DLD1 (cell line): ENCODE data around the gene ZNF529.
"Not testable (repeated sequence)": the region's sequence is repeated elsewhere in the genome, so short reads cannot be mapped to it uniquely, and the experiment has no call there.

Experiments used
- in situ Hi-C: cut with HindIII; loops from 2 replicates; pipeline ENCODE4 v1.10.0; 2017; ENCODE audit warnings: low sequenced_read_pairs

ZNF529 gene

DNA sequence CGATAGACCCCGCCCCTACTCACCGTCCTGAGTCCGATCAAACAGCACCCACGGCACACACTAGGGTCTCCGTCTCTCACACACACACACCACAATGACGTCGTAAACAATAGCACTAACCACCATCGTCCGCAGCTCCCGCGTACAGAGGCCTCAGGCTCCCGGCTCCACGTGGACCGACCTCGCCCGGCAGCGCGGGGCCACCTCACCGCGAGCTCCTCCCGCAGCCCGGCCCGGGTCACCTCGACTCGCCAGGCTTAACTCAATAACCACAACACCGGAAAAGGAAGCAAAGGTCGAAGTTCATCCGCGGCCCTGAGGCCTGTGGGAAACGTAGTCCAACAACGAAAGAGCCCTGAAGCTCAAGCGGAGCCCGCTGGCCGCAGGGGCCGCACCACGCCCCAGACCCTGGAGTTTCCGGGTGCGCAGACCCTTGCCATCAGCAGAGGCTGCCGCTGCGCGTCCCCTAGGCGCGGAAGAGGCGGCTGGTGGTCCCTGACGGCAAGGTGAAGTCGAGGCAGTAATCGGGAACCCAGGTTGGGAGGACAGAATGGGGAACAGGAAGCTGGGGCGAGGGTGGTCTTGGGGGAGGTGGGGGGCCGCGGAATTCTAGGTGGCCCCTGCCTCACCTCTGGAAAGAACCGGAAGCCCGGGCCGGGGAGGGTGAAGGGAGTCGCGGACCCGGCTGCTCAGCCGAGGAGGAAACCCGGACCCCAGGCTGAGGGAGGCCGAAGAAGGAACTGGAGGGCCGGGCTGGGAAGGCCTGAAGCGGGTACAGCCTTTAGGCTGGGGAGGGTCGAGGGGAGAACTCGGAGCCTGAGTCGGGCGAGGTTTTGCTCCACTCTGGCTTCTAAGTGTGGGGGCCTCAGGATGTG is at the start of gene ZNF529:
TSS of gene ZNF529 (minus strand) at position 273 of the 875 bp plus-strand sequence. CDS start 946 bp downstream, outside the sequence.
- in situ Hi-C loops = no loop called here

DNA sequence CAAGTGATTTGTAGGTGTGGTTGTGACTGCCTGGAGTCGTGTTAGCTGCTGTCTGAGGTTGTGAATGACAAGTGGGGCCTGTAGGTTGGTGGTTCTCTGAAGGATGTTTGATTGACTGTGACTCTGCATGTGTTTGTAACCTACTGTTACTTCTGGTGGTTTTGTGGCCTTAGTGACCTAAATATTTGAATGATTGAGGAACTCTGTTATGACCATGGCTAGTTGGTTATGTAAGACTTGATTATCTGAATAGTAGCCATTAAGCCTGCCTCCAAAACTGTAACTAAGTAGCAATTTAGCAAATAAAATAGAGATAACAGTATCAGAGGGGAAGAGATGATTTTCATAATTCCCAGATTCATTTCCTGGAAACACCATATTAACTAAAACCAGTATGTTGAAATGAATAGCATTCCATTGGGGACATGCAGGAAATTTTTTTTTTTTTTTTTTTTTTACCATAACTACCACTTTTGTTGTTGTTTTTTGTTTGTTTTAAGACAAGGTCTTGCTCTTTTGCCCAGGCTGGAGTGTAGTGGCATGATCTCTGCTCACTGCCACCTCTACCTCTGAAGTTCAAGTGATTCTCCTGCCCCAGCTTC is 32.9 kb upstream of the ZNF529 start:
- in situ Hi-C loops = no loop called here

DNA sequence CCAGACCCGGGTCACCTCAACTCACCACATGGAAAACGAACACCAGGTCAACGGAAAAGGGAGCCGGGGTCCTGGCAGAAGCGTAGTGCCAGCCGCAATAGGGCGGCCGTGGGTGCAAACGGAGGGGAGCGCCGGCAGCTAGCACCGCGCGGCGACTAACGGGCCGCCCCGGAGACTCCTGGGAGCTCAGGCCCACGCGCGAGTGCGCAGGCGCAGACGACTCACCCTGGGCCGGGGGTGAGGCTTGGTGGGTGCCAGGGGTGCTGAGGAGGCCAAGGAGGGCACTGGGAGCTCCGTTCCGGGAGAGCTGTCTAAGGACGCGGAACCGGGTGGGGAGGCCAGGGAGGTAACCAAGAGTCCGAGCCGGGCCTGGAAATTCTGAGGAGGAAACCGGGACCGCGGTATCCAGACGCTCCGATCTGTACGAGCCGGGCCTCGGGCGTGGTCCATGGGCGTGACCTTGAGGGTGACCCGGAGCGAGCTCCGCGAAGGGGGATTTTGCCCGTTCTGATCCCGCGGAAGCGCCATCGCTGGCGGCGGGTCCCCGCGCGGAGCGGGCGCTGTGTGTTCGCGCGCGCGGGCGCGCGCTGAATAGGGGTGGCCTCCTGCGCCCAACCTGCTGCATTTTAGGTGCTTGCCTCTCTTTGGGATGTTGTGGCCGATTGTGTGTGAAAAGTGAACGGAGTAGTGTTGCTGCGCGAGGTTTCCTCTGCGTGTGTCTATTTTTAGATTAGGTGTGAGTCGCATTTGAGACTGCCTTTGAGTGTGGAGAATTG is 32.2 kb upstream of the ZNF529 start, which contains the start of gene ZNF382:
TSS of gene ZNF382 (plus strand) at position 213 of the 776 bp plus-strand sequence. CDS start 4,602 bp downstream, outside the sequence.
- in situ Hi-C loops = no loop called here

DNA sequence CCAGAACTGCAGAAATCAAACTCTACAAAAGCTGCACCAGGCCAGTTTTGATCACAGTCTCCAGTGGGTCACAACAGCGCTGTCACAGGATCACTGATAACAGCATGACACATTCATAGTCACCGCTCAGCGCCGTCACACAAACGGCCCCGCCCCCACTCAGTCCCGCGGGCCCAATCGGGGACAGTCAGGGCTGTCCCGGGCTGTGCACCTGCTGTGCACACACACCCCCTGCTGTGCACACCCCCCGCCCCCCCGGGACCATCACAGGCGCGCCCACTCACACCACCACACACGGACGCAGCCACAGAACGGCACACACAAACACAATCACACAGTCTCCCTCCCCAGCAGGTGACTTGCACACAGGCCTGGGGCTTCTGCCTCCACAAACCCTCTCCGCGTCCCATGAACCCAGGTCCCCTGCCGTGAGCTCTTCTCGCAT is 31.6 kb upstream of the ZNF529 start:
- in situ Hi-C loops = no loop called here

DNA sequence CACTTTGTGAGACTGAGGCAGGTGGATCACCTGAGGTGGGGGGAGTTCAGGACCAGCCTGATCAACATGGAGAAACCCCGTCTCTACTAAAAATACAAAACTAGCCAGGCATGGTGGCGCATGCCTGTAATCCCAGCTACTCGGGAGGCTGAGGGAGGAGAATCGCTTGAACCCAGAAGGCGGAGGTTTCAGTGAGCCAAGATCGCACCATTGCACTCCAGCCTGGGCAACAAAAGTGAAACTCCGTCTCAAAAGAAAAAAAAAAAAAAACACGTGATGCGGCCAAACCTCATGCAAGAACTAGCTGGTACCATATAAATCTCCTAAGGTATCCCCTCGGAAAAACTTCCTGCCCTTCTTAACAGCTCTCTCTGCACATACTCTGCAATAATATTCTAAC is 29.6 kb upstream of the ZNF529 start:
- in situ Hi-C loops = not testable (repeated sequence)

DNA sequence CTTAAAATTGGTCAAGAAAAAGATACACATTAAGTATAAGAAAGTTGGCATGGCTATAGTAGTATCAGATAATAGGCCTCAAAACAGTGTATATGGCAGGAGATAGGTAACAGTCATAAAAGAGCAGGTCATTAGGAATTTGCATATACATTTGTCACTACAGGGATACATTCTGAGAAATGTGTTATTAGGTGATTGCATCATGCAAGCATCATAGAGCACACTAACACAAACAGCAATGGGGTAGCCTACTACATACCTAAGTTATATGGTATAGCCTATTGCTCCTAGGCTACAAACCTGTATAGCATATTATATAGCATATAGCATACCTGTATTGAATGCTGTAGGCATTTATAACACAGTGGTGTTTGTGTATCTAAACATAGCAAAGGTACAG is 6.2 kb upstream of the ZNF529 start:
- in situ Hi-C loops = no loop called here

DNA sequence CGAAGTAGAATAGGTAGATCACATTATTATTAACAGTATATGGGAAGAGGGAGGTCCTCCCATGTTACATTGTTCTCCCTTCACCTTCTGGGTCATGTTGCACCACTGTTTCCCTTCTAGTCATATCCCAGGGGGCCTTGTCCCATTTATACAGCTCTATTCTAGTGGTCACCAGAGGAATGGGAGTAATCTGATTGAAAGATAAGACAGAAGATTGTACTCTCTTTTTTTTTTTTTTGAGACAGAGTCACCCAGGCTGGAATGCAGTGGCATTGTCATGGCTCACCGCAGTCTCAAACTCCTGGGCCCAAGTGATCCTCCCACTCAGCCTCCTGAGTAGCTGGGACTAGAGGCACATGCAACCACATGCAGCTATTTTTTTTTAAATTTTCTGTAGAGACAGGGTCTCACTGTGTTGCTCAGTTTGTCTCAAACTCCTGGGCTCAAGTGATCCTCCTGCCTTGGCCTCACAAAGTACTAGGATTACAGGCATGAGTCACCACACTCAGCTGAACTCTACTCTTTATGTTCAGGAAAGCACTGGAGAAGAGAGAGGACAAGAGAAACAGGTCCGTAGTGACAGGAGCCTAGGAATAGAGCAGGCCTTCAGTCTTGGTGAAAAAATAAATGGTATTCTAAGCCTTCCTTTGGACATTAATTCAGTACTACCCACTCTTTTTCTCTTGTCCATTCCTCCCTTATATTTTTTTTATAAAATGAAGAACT is 4.3 kb upstream of the ZNF529 start:
- in situ Hi-C loops = no loop called here

DNA sequence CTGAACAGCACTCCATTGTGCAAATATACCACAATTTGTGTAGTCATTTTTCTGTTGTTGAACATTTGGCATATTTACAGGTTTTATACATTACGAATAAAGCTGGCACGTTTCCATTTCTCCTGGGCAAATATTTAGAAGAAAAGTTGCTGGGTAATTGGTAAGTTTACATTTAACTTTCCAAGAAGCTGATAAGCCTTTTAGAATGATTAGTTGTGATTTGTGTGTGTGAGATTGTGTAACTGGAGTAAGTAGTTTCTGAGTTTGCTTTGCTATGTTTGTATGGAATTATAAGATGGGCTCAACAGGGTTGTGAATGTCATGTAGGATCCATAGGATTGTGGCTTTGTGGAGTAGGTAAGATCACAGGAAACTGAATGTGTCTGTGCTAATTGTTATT is 1.6 kb upstream of the ZNF529 start:
- in situ Hi-C loops = no loop called here

DNA sequence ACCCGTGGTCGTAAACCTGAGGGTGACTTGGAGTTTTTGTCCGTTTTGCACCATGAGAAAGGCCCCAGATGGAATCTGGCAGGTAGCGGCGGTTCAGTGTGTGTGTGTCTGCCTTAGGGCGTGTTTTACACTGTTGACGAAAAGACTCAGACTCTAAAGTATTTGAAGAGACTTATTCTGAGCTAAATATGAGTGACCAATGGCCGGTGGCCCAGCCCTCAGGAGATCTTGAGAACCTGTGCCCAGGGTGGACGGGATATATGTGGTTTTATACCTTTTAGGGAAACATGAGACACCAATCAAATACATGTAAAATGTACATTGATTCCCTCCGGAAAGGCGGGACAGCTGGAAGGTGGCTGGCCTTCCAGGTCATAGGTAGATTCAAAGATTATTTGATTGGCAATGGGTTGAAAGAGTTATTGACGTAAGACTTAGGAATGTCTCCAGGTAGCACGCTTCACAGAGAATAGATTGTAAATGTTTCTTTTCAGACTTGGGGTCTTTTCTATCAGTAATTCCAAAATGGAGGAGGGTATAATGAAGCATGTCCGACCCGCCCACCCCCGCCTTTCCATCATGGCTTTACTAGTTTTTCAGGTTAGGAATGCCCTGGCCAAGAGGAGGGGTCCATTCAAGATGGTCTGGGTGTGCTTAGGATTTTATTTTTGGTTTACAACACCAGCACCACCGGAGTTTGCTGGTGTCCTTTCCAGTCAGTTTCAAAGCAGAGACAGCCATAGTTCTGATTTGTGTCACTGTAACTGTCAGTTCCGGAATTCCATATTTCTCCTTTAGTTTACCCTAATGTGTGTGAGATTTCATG is 1.0 kb upstream of the ZNF529 start:
- in situ Hi-C loops = no loop called here

DNA sequence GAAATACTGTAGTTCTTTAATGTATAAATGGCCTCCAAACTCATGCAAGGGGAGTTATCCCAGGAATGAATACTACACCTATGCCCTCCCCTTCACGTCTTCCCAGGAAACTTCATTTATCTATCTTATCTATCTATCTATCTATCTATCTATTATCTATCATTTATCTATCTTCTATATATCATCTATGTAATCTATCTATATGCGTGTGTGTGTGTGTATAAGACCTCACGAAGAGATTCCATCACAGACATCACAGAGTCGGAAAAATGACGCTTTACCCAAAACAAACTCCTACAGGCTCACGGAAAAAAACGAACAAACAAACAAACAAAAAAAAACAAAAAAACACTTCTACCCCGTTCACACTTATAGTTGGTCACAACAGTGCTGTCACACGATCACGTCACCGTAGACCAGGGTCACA is 486 bp downstream of the ZNF529 start:
- in situ Hi-C loops = no loop called here

DNA sequence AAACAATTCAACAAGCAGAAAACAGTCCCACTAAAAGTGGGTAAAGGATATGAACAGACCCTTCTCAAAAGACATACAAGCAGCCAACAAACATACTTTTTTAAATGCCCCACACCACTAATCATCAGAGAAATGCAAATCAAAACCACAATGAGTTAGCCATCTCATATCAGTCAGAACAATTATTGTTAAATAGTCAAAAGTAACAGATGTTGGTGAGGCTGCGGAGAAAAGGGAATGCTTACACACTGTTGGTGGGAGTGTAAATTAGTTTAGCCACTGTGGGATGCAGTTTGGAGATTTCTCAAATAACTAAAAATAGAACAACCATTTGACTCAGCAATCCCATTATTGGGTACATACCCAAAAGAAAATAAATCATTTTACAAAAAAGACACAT is 8.7 kb downstream of the ZNF529 start:
- in situ Hi-C loops = no loop called here

DNA sequence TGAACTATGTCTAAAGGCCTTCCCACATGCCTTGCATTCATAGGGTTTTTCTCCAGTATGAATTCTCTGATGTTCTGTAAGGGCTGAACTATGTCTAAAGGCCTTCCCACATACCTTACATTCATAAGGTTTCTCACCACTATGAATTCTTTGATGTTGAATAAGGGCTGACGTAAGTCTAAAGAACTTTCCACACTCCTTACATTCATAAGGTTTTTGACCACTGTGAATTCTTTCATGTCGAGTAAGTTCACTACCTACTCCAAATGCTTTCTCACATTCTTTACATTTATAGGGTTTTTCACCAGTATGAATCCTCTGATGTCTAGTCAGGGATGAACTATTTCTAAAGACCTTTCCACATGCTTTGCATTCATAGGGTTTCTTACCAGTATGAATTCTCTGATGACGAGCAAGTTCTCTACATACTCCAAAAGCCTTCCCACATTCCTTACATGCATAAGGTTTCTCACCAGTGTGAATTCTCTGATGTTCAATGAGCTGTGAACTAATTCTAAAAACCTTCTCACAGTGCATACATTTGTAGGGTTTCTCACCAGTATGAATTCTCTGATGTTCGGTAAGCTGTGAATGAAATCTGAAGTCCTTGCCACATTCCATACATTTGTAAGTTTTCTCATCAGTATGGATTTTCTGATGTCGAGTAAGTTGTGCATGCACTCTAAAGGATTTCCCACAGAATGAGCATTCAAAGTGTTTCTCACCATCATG is 25.9 kb downstream of the ZNF529 start:
- in situ Hi-C loops = no loop called here

DNA sequence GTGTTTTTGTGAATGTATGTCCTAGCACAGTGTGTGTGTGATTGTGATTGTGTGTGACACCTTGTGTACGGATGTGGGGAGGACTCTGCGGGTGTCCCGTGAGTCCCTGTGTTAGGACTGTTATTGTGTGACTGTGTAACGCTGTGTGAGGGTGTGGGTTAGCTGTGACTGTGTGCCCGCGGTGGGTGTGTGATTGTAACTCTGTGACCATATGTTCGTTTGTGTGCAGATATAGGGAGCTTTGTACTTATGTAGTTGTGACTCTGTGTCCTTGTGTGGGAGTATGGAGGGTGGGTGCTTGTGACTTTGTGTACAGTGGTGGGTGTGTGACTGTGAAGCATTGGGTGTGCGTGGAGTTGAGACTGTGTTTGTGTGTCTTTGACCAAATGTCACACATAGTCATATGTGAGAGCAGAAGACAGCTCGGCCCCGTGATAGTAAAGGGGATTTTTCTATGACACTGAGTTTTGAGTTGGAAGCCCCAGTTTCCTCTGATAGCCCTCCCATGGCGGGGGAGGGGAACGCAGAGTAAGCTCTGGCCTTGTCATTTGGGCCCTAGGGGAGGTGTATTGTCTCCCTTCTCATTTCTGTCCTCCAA is 44.1 kb downstream of the ZNF529 start:
- in situ Hi-C loops = no loop called here

DNA sequence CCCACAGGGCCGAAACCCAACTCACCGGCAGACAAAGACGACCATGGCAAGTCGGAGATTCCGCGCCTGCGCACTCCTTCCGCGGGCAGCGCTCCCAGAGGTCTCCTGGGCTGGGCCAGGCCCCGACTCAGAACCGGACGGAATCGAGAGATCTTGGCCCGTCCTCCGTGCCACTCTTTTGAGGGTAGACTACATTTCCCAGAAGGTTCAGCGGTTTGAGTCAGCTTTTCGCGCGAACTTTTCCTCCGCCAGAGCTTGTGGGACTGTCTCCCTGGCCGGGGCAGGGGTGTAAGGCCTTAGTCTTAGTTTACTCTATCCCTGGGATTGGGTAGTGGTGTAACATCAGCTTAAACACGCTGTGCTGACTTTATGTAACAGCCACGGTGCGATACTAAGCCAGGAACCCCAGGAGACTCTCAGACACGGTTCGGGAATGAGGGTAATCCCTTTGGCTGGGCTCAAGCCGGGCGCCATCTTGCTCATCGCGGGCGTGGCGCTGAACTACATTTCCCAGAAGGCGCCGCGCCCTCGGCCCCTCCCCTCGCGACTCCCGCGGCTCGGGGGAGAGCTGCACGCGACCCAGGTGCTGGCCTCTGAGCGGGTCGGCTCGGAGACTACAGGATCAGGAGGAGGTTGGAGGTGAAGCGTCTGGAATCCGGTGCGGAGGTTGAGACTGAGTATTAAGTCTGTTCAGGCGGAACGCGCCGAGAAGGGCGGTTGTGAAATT is 44.7 kb downstream of the ZNF529 start, which contains the start of gene ZNF260:
TSS of gene ZNF260 (minus strand) at position 78 of the 727 bp plus-strand sequence. CDS start 13,033 bp downstream, outside the sequence.
- in situ Hi-C loops = no loop called here

DNA sequence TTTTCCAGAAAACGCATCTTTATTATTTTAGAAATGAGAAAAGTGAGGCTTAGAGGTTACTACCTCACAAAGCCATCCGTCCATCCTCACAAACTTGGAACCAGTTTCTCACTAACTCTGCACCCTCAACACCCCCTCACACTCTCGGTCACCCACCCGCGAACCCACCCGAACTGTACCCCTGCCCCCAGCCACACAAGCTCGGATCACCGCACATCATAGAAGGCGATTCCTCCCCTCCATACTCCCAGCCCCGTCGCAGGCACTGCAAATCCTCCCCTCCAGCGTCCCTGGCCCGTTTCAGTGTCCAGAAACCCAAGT is 45.3 kb downstream of the ZNF529 start:
- in situ Hi-C loops = no loop called here

DNA sequence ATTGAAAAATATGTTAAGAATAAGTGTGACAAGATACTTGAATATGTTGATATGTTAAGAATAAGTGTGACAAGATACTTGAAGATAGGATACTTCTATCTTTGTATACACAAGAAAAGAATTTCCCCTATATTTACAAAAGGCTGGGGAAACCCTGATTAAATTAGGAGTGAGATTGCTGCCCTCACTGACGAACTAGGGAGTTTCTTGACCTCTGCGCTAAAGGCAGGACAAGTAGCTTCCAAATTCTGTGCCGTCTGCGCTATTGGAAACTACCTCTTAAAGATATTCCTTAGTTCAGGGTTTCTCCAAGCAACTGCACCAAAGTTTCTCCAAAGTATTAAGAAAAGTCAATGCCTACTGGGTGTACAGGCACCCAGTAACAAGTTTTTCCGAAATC is 45.8 kb downstream of the ZNF529 start:
- in situ Hi-C loops = no loop called here

DNA sequence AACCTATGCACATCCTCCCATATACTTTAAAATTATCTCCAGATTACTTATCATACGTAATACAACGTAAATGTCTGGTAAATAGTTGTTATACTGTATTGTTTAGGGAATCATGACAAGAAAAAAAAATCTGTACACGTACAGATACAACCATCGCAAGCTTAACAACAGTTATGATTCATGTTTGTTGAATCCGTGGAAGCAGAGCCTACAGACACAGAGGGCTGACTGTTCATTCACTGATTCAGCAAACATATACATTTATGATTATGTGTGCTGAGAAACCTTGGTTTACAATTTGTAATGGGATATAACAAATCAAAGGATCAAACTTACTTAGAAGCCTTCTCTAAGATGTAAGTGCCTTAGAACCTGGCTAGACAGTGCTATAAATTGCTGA is 46.5 kb downstream of the ZNF529 start:
- in situ Hi-C loops = no loop called here

DNA sequence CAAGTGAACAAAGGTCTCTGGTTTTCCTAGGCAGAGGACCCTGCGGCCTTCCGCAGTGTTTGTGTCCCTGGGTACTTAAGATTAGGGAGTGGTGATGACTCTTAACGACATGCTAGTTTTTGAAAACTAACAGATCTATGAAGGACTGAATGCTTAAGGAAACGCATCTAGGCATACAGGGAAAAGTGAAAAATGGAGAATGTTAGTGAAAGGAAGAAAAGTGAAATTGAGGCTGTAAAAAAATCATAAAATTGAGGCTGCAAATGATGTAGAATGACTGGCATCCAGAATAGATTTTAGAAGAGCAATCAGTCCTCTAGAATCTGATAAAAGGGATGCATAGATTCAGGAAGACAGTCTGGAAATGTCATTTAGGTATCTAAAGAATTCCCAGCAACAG is 48.5 kb downstream of the ZNF529 start:
- in situ Hi-C loops = no loop called here
